ENCODE results near the gene TNFRSF1B.

The TNFRSF1B gene

GRCh38 chr1:12173631-12174121, 6.9 kb downstream of the TNFRSF1B start (continued):
- TF ChIP-seq PBX3 (CRISPR knock-in tag; IDR thresholded peaks at IDR 0.05) (no peak), INSM2 (tag by site-specific recombination; IDR thresholded peaks at IDR 0.05) (no peak), ZNF354C (tag by site-specific recombination; IDR thresholded peaks at IDR 0.05; ENCODE audit: borderline replicate concordance, low read depth) (no peak), ZNF776 (tag by site-specific recombination; IDR thresholded peaks at IDR 0.05; ENCODE audit: borderline replicate concordance) (no peak), ZBTB20 (tag by site-specific recombination; IDR thresholded peaks at IDR 0.05) (no peak), ZNF555 (tag by site-specific recombination; conservative IDR thresholded peaks at IDR 0.05) (no peak), ZNF324 (tag by site-specific recombination; IDR thresholded peaks at IDR 0.05) (no peak), ZXDB (tag by site-specific recombination; IDR thresholded peaks at IDR 0.05) (no peak), ZNF670 (tag by site-specific recombination; IDR thresholded peaks at IDR 0.05; ENCODE audit: low read depth) (no peak), ZNF398 (tag by site-specific recombination; IDR thresholded peaks at IDR 0.05) (peak; percentile 77), ZNF394 (tag by site-specific recombination; IDR thresholded peaks at IDR 0.05; ENCODE audit: borderline replicate concordance) (no peak), ZNF654 (tag by site-specific recombination; IDR thresholded peaks at IDR 0.05; ENCODE audit: low read depth) (no peak), SCRT1 (tag by site-specific recombination; IDR thresholded peaks at IDR 0.05; ENCODE audit: borderline replicate concordance) (peak; percentile 67; the same call in 1 of the 2 replicates), ZBTB21 (tag by site-specific recombination; IDR thresholded peaks at IDR 0.05) (peak; percentile 88), SP3 (tag by site-specific recombination; IDR thresholded peaks at IDR 0.05) (no peak), ZNF311 (tag by site-specific recombination; IDR thresholded peaks at IDR 0.05; ENCODE audit: borderline replicate concordance) (no peak), ZNF785 (tag by site-specific recombination; IDR thresholded peaks at IDR 0.05) (no peak), ZNF747 (tag by site-specific recombination; IDR thresholded peaks at IDR 0.05) (no peak), WT1 (tag by site-specific recombination; IDR thresholded peaks at IDR 0.05) (no peak), RBAK (tag by site-specific recombination; IDR thresholded peaks at IDR 0.05) (no peak), ZNF571 (tag by site-specific recombination; IDR thresholded peaks at IDR 0.05) (no peak), SCRT2 (tag by site-specific recombination; IDR thresholded peaks at IDR 0.05) (peak; percentile 94), ZNF629 (tag by site-specific recombination; IDR thresholded peaks at IDR 0.05) (peak; percentile 90), ZNF184 (tag by site-specific recombination; IDR thresholded peaks at IDR 0.05) (no peak), ZNF426 (tag by site-specific recombination; IDR thresholded peaks at IDR 0.05) (no peak), ZNF239 (tag by site-specific recombination; IDR thresholded peaks at IDR 0.05) (no peak), ZNF658 (tag by site-specific recombination; IDR thresholded peaks at IDR 0.05) (no peak), KLF9 (tag by site-specific recombination; IDR thresholded peaks at IDR 0.05; ENCODE audit: low read depth) (no peak), ZNF416 (tag by site-specific recombination; IDR thresholded peaks at IDR 0.05) (no peak)
- TF ChIP-seq, protein P1, sequence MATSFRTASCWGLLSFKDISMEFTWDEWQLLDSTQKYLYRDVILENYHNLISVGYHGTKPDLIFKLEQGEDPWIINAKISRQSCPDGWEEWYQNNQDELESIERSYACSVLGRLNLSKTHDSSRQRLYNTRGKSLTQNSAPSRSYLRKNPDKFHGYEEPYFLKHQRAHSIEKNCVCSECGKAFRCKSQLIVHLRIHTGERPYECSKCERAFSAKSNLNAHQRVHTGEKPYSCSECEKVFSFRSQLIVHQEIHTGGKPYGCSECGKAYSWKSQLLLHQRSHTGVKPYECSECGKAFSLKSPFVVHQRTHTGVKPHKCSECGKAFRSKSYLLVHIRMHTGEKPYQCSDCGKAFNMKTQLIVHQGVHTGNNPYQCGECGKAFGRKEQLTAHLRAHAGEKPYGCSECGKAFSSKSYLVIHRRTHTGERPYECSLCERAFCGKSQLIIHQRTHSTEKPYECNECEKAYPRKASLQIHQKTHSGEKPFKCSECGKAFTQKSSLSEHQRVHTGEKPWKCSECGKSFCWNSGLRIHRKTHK (tag by site-specific recombination; IDR thresholded peaks at IDR 0.05), result no peak
- TF ChIP-seq, protein P2, sequence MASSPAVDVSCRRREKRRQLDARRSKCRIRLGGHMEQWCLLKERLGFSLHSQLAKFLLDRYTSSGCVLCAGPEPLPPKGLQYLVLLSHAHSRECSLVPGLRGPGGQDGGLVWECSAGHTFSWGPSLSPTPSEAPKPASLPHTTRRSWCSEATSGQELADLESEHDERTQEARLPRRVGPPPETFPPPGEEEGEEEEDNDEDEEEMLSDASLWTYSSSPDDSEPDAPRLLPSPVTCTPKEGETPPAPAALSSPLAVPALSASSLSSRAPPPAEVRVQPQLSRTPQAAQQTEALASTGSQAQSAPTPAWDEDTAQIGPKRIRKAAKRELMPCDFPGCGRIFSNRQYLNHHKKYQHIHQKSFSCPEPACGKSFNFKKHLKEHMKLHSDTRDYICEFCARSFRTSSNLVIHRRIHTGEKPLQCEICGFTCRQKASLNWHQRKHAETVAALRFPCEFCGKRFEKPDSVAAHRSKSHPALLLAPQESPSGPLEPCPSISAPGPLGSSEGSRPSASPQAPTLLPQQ (tag by site-specific recombination; IDR thresholded peaks at IDR 0.05), result peak; percentile 38; the same call in 1 of the 2 replicates
- TF ChIP-seq, protein P3, sequence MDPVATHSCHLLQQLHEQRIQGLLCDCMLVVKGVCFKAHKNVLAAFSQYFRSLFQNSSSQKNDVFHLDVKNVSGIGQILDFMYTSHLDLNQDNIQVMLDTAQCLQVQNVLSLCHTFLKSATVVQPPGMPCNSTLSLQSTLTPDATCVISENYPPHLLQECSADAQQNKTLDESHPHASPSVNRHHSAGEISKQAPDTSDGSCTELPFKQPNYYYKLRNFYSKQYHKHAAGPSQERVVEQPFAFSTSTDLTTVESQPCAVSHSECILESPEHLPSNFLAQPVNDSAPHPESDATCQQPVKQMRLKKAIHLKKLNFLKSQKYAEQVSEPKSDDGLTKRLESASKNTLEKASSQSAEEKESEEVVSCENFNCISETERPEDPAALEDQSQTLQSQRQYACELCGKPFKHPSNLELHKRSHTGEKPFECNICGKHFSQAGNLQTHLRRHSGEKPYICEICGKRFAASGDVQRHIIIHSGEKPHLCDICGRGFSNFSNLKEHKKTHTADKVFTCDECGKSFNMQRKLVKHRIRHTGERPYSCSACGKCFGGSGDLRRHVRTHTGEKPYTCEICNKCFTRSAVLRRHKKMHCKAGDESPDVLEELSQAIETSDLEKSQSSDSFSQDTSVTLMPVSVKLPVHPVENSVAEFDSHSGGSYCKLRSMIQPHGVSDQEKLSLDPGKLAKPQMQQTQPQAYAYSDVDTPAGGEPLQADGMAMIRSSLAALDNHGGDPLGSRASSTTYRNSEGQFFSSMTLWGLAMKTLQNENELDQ (tag by site-specific recombination; IDR thresholded peaks at IDR 0.05; ENCODE audit: low read depth), result no peak

Data from HEK293 (cell line).